HUES64 (cell line): ENCODE data around the gene KCNMB1.

Experiments
- H3K27ac ChIP-seq: 2 replicates; pipeline ENCODE4 v1.7.0; 2013; ENCODE audit warnings: low read depth, low read length, inconsistent platforms
- H3K27me3 ChIP-seq: 2 replicates; pipeline ENCODE4 v1.6.1; 2013; ENCODE audit warnings: mild to moderate bottlenecking, low read length; ENCODE audit not compliant: insufficient read depth
- H3K36me3 ChIP-seq: 2 replicates; pipeline ENCODE4 v1.6.1; 2013; ENCODE audit warnings: mild to moderate bottlenecking, low read length; ENCODE audit not compliant: insufficient read depth
- H3K4me1 ChIP-seq: 2 replicates; pipeline ENCODE4 v1.6.1; 2013; ENCODE audit warnings: mild to moderate bottlenecking, low read length, moderate library complexity; ENCODE audit not compliant: insufficient read depth
- H3K4me3 ChIP-seq: 2 replicates; pipeline ENCODE4 v1.5.1; 2013; ENCODE audit warnings: mild to moderate bottlenecking, low read length, moderate library complexity
- H3K9ac ChIP-seq: 2 replicates; pipeline ENCODE4 v1.6.1; 2013; ENCODE audit warnings: mild to moderate bottlenecking, low read depth, low read length
- H3K9me3 ChIP-seq: 2 replicates; pipeline ENCODE4 v1.6.1; 2013; ENCODE audit warnings: low read depth, low read length; ENCODE audit not compliant: insufficient read depth
- WGBS: fragments of 150-250, 120-280 bp; methylation state at CpG from one replicate; pipeline ENCODE4 v1.1.7; 2013; ENCODE audit warnings: missing lambda C conversion rate; 5-methylcytosine and 5-hydroxymethylcytosine counted together

The KCNMB1 gene

DNA sequence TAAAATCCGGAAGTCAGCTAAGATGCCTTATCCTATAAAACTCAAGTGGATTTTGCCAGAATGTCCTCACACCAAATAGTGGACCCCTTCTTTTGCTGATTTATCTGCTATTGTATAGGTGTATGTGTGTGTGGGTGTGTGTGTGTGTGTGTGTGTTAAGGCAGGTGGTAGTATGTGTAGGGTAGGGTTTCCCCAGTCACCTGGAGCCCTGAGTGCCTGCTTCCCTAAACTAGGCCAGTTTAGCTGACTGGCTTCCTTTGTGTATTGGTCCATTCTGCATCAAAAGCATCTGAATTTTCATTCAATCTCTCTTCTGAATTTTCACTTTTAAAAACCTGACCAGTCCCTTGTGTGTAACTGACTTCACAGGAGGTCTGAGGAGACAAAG, 49.4 kb downstream of the KCNMB1 start:
- no peak overlapping the region for H3K27ac ChIP-seq
- H3K4me3 ChIP-seq: no peak overlapping the region
- no peak overlapping the region for H3K9ac ChIP-seq
- H3K4me1 ChIP-seq: peaks cover 14% of the 10 kb centered on the region
- H3K9me3 ChIP-seq: peaks cover 14% of the 10 kb centered on the region
- H3K36me3 ChIP-seq: no peaks in the 10 kb centered on the region
- WGBS: 100% methylated on average over 1 of the region's 1 CpG
- no peaks in the 10 kb centered on the region for H3K27me3 ChIP-seq

DNA sequence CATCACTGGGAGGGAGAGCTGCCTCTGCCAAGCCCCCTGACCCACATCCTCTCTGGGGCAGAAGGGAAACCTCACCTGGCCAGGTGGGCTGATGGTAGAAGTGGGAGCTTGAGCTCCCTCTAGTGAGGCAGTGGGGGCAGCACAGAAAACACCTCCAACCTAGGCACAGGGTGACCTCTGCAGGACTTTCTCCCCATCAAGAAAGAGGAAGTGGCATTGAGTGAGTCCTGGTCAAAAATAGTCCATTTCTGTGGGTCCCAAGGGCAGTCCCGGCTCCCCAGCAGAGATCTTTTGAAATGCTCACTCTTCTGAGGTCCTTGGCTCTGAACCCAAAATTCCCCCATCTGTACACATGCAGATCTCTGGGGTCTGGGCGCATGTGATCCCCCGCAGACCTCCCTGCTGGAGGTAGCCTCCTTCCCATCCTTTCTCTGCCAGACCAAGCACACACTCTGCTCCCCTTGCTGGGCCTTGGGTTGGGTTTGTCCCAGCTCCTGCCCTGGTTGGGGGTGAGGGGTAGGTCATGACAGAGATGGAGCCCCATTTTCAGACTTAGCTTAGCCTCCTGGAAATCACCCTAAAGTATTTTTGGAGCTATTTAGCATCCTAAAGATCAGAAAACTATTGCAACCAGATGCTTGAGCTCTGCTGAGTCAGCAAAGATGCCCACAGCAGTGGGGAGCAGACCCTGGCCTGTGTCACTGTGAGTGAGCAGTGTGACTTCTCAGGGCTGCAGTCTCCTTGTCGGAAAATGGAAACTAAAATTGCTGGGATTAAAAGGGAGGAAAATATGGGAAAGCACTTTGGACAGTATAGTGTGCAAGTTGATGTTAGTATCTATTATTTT, 50.0 kb downstream of the KCNMB1 start:
- Histone ChIP-seq H3K36me3 (no peaks in the 10 kb centered on the region), H3K9ac (no peak overlapping the region), H3K27ac (no peak overlapping the region), H3K27me3 (no peaks in the 10 kb centered on the region), H3K4me3 (no peak overlapping the region), H3K4me1 (peaks cover 20% of the 10 kb centered on the region), H3K9me3 (peaks cover 14% of the 10 kb centered on the region)
- 82% methylated on average over 4 of the region's 4 CpGs for WGBS

DNA sequence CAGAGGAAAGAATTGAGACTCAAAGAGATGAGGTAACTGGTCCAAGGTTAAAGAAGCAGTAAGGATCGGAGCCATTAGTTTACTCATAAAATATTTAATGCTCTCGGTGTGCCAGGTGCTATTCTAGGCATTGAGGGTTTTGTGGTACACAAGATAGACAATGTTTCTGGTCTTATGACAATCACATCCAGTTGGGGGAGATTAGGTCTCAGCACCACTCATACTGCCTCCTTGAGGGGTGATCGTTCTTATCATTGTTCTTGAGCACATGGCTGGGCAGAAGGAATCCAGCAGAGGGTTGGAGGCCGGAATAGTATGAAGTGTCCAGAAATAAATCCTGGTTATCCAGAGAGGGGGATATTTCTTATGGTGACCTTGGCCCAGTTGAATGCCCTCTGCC, 50.9 kb downstream of the KCNMB1 start:
- H3K4me3 ChIP-seq: no peak overlapping the region
- peaks cover 29% of the 10 kb centered on the region for H3K4me1 ChIP-seq
- H3K9me3 ChIP-seq: peaks cover 14% of the 10 kb centered on the region
- H3K27ac ChIP-seq: no peak overlapping the region
- no peaks in the 10 kb centered on the region for H3K27me3 ChIP-seq
- H3K36me3 ChIP-seq: no peaks in the 10 kb centered on the region
- H3K9ac ChIP-seq: no peak overlapping the region
- 96% methylated on average over 4 of the region's 4 CpGs for WGBS

DNA sequence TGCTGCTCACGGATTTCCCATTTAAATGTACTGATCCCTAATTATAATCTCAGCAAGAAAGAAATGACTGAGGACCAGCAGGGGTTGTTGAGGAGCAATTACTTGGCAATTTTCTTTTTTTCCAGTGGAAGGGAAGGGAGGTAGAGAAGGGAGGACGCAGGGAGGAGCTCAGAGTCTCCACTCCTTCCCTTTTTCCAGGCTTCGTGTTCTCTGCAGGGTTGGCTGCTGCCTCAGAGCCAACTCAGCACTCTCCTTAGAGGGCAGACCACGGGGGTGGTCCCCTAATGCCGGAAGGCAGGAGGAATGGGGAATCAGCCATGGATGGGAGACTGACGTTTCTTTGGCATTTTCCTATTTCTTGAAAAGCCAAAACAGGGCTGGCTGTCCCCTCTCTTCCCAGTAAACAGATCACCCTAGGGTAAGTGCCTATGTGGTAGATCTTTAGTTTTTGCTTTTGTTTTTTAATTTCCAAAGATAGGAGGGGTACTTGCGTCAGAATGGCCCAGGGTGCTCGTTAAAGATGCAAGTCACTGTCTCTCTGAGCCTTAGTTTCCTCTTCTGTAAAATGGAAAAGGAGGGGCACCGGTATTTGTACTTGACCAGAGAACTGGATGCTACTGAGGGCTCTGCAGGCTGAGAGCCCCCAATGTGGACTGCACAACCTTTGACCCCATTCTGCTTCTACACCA, 52.0 kb downstream of the KCNMB1 start:
- Histone ChIP-seq H3K27me3 (no peaks in the 10 kb centered on the region), H3K9ac (no peak overlapping the region), H3K27ac (no peak overlapping the region), H3K4me3 (no peak overlapping the region), H3K9me3 (peaks cover 12% of the 10 kb centered on the region), H3K36me3 (no peaks in the 10 kb centered on the region), H3K4me1 (peaks cover 40% of the 10 kb centered on the region)
- WGBS: 49% methylated on average over 9 of the region's 9 CpGs

DNA sequence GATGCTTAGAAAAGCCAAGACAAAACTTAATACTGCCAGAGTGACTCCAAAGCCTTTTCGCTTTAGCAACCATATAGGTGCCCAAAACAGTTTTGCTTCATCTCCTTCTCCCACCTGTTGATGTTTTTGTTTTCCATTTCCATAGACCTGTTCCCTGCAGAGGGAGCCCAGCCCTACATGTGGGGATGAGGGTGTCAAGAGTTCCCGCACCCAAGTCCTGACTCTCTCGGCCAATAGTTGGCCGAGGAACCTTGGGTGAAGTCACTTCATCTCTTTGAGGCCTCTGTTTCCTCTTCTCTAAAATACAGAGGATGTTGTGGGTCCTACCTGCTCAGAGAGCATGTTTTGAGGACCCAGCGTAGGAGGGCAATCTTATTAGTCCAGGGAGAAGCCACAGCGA, 53.1 kb downstream of the KCNMB1 start:
- Histone ChIP-seq H3K36me3 (no peaks in the 10 kb centered on the region), H3K4me1 (peaks cover 51% of the 10 kb centered on the region), H3K4me3 (no peak overlapping the region), H3K27ac (no peak overlapping the region), H3K27me3 (no peaks in the 10 kb centered on the region), H3K9me3 (peaks cover under 1% of the 10 kb centered on the region; the same call in 1 of the 2 replicates), H3K9ac (no peak overlapping the region)
- 96% methylated on average over 6 of the region's 6 CpGs for WGBS

DNA sequence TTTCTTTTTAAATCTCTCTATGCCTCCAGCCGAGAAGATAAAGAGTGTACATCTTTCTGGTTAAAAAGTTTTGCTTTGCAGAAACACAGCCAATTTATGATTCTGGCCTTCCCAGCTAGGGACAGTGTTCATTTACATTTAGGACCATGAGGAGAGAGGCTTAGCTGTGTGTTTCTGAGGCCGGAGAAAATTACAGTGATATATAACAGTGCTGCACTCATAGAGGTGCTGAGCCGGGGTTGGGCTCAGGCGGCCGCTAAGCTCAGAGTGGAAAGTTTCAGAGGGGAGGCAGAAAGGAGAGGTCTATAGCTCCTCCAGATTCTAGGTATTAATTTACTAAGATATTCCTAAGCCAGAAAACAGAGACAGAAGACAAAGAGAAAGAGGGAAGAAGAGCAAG, 54.5 kb downstream of the KCNMB1 start:
- H3K36me3 ChIP-seq: no peaks in the 10 kb centered on the region
- no peak overlapping the region for H3K27ac ChIP-seq
- H3K4me3 ChIP-seq: no peak overlapping the region
- no peak overlapping the region for H3K9ac ChIP-seq
- H3K4me1 ChIP-seq: peaks cover 56% of the 10 kb centered on the region
- H3K9me3 ChIP-seq: no peaks in the 10 kb centered on the region
- H3K27me3 ChIP-seq: no peaks in the 10 kb centered on the region
- WGBS: 86% methylated on average over 5 of the region's 5 CpGs

DNA sequence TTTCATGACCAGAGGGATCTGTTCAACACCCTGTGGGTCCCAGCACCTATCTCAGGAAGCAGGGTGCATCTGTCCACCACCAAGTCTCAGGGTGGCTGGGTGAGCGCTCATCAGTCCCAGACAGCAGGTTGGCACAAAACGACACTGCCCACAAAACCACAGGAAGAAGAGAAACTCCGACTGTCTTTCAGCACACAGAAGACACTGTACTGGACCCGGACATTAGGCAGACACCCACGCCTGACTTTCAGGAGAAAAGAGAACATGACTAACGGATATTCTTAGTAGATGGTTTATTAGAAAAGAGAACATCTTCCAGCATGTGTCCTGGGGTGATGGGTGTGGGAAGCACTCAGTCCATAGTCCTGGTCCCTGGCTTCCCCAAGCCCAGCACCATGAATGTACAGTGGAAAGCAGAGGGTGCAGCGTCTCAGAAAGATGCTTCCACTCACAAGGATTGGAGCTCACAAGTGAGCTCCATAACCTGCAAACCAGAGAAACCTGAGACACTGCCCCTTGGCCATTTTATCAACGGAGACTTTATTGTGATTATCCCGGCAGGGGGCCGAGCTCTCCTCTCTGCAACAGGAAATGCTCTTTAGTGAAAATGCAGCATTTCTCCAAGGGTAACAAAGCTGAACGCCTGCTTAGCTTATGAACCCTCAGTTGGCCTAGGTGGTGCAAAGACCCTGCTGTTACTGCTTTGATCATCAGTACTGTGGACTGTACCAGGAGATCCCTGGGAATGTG, 55.8 kb downstream of the KCNMB1 start:
- H3K27me3 ChIP-seq: no peaks in the 10 kb centered on the region
- H3K27ac ChIP-seq: peak overlapping the region; percentile 79
- H3K9ac ChIP-seq: no peak overlapping the region
- peaks cover 56% of the 10 kb centered on the region for H3K4me1 ChIP-seq
- no peak overlapping the region for H3K4me3 ChIP-seq
- no peaks in the 10 kb centered on the region for H3K9me3 ChIP-seq
- 52% methylated on average over 11 of the region's 11 CpGs for WGBS
- H3K36me3 ChIP-seq: no peaks in the 10 kb centered on the region

DNA sequence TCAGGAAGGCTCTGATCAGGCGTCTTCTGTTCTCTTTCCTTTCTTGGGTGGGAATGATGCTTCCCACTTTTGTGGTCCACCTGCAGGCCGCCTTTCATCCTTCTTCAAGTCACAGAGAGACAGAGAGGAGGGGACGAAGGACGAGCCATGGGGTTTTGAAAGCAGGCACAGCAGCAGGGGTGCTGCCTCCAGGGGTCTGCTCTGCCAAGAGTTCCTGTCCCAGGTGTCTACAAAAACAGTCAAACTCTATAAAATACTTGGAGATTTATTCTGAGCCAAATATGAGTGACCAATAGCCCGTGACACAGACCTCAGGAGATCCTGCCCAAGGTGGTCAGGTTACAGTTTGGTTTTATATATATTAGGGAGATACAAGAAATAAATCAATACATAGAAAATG, 57.1 kb downstream of the KCNMB1 start:
- Histone ChIP-seq H3K36me3 (no peaks in the 10 kb centered on the region), H3K27ac (peak overlapping the region; percentile 79; the same call in 1 of the 2 replicates), H3K9ac (no peak overlapping the region), H3K9me3 (no peaks in the 10 kb centered on the region), H3K4me1 (peaks cover 51% of the 10 kb centered on the region), H3K27me3 (no peaks in the 10 kb centered on the region), H3K4me3 (no peak overlapping the region)
- 79% methylated on average over 4 of the region's 5 CpGs for WGBS

DNA sequence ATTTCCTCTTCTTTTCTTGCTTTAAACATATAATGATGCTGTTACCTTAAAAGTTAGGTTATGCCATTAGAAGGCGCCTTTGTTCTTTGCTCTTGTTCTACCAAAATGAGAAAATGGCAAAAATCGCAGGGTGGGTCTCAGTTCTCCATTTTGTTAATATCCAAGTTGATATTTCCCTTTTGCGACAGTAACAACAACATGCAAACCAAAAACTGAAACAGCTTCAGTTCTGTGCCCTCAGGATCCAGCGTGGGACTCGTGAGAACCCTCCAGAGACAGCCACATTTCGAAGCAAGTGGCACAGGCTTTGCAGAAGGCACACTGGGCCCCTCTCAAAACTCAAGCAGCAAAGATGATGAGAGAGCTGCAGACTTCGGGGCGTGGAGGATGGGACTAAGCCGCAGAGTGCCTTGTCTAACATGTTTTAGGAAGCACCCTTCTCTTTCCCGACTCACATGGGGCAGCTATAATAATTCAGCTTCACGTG, 58.6 kb downstream of the KCNMB1 start:
- H3K4me1 ChIP-seq: peaks cover 48% of the 10 kb centered on the region
- 90% methylated on average over 11 of the region's 11 CpGs for WGBS
- H3K4me3 ChIP-seq: no peak overlapping the region
- no peak overlapping the region for H3K9ac ChIP-seq
- H3K27me3 ChIP-seq: no peaks in the 10 kb centered on the region
- no peaks in the 10 kb centered on the region for H3K9me3 ChIP-seq
- no peaks in the 10 kb centered on the region for H3K36me3 ChIP-seq
- H3K27ac ChIP-seq: no peak overlapping the region

DNA sequence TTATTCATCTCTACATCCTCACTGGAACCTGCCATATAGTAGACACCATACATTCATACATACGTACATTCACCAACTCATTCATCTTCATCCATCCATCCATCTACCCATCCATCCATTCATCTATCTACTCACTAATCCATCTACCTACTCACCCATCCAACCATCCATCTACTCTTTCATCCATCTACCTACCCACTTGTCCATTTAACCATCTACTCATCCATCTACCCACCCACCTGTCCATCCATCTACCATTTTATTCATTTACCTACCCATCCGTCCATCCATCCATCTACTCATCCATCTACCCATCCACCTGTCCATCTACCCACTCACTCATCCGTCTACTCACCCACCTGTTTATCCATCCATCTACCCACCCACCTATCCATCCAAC, 59.6 kb downstream of the KCNMB1 start:
- Histone ChIP-seq H3K4me1 (peaks cover 45% of the 10 kb centered on the region), H3K27ac (no peak overlapping the region), H3K9me3 (no peaks in the 10 kb centered on the region), H3K9ac (no peak overlapping the region), H3K4me3 (no peak overlapping the region), H3K36me3 (no peaks in the 10 kb centered on the region), H3K27me3 (no peaks in the 10 kb centered on the region)
- WGBS: 78% methylated on average over 3 of the region's 3 CpGs

DNA sequence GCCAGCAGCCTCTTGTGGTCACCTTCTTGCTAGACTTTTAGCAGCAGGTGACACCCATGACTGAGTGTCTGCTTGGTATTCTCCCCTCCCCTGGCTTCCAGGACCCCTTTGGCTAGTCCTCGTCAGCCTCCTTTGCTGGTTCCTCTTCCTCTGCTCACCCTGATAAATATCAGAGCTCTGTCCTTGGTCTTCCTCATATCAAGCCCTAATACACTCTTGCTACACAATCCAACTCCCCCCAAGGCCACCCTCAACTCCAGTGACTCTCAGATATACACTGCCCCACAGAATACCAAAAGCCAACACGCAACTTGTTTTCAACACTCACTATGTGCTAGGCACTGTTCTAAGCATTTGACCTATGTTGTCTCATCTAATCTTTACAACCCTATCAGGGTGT, 61.3 kb downstream of the KCNMB1 start:
- WGBS: 72% methylated on average over 2 of the region's 2 CpGs
- no peak overlapping the region for H3K4me3 ChIP-seq
- H3K36me3 ChIP-seq: no peaks in the 10 kb centered on the region
- H3K9me3 ChIP-seq: no peaks in the 10 kb centered on the region
- H3K4me1 ChIP-seq: peaks cover 28% of the 10 kb centered on the region
- H3K9ac ChIP-seq: no peak overlapping the region
- H3K27ac ChIP-seq: no peak overlapping the region
- H3K27me3 ChIP-seq: no peaks in the 10 kb centered on the region
